Measurements from ENCODE around the gene KRTAP5-3. TPM values are rescaled to one million over a fixed set of nuclear protein-coding genes. Genes with fewer than 3 reads are reported as not detected.
A peak's percentile ranks its signal among the peaks of the same experiment; 100 is the strongest.

The KRTAP5-3 gene
- total RNA-seq, 1 donor from 2014 or later: not detected

GRCh38 chr11:1632053-1632714, 23.9 kb upstream of the KRTAP5-3 start:
- Histone ChIP-seq H3K36me3 (ENCODE audit: control insufficient read depth, insufficient read depth, low read length) (no peaks in the 10 kb centered on the region), H3K4me3 (ENCODE audit: low read depth, low read length) (no peak overlapping the region), H3K27me3 (ENCODE audit: control insufficient read depth, insufficient read depth, low read length) (peaks cover 42% of the 10 kb centered on the region)
- no peak for DNase-seq (ENCODE audit: low read depth)
- no peak for TF ChIP-seq CTCF (IDR thresholded peaks at IDR 0.05; ENCODE audit: insufficient read depth, low read length, poor library complexity, severe bottlenecking)

GRCh38 chr11:1631066-1631568, 22.9 kb upstream of the KRTAP5-3 start:
- Histone ChIP-seq H3K36me3 (ENCODE audit: control insufficient read depth, insufficient read depth, low read length) (no peaks in the 10 kb centered on the region), H3K27me3 (ENCODE audit: control insufficient read depth, insufficient read depth, low read length) (peaks cover 38% of the 10 kb centered on the region), H3K4me3 (ENCODE audit: low read depth, low read length) (no peak overlapping the region)
- no peak for DNase-seq (ENCODE audit: low read depth)
- TF ChIP-seq CTCF (IDR thresholded peaks at IDR 0.05; ENCODE audit: insufficient read depth, low read length, poor library complexity, severe bottlenecking): no peak

- Histone ChIP-seq H3K4me3 (ENCODE audit: low read depth, low read length) (no peak overlapping the region), H3K27me3 (ENCODE audit: control insufficient read depth, insufficient read depth, low read length) (peaks cover 36% of the 10 kb centered on the region), H3K36me3 (ENCODE audit: control insufficient read depth, insufficient read depth, low read length) (no peaks in the 10 kb centered on the region)
- no peak for TF ChIP-seq CTCF (IDR thresholded peaks at IDR 0.05; ENCODE audit: insufficient read depth, low read length, poor library complexity, severe bottlenecking)
- DNase-seq (ENCODE audit: low read depth): no peak
Observed at GRCh38 chr11:1630271-1630670, 22.0 kb upstream of the KRTAP5-3 start.

- Histone ChIP-seq H3K27me3 (ENCODE audit: control insufficient read depth, insufficient read depth, low read length) (peaks cover 41% of the 10 kb centered on the region), H3K36me3 (ENCODE audit: control insufficient read depth, insufficient read depth, low read length) (no peaks in the 10 kb centered on the region), H3K4me3 (ENCODE audit: low read depth, low read length) (no peak within 1 kb of the TSS)
- no peak for DNase-seq (ENCODE audit: low read depth)
- no peak for TF ChIP-seq CTCF (IDR thresholded peaks at IDR 0.05; ENCODE audit: insufficient read depth, low read length, poor library complexity, severe bottlenecking)
Observed at GRCh38 chr11:1629326-1630185, 21.3 kb upstream of the KRTAP5-3 start, which contains the start of gene KRTAP5-5. KRTAP5-5 (plus strand) TSS chr11:1629775; CDS start chr11:1629841, 66 bp downstream.

- DNase-seq (ENCODE audit: low read depth): no peak
- Histone ChIP-seq H3K27me3 (ENCODE audit: control insufficient read depth, insufficient read depth, low read length) (peaks cover 39% of the 10 kb centered on the region), H3K4me3 (ENCODE audit: low read depth, low read length) (no peak overlapping the region), H3K36me3 (ENCODE audit: control insufficient read depth, insufficient read depth, low read length) (no peaks in the 10 kb centered on the region)
- peak; percentile 96 for TF ChIP-seq CTCF (IDR thresholded peaks at IDR 0.05; ENCODE audit: insufficient read depth, low read length, poor library complexity, severe bottlenecking)
Observed at GRCh38 chr11:1628506-1629325, 20.5 kb upstream of the KRTAP5-3 start.

All from kidney epithelial cell (primary cell).